ENCODE measurements around the gene EHMT1.

DNA sequence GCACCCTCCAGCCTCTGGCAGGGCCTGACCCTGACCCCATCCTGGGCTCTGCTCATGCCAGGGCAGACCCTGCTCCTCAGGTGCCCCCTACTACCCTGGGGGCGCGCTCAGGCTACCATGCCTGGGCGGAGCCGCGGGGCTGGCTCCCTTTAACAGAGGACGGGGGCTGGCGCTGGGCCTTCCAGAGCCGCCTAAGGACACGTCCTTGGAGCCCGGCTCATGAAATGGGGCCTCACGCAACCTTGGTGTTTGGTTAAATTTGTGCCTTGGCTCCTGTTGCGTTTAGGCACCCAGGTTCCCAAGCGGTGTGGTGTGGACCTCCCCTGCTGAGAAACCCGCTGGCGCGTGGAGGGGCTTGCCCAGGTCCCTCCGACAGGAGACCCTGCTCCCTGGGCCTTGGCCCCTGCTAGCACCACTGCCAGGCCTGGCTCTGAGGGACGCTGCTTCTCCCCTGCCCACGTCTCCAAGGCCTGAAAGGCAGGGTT lies 3.4 kb upstream of the EHMT1 start:
- TF ChIP-seq, protein P1, sequence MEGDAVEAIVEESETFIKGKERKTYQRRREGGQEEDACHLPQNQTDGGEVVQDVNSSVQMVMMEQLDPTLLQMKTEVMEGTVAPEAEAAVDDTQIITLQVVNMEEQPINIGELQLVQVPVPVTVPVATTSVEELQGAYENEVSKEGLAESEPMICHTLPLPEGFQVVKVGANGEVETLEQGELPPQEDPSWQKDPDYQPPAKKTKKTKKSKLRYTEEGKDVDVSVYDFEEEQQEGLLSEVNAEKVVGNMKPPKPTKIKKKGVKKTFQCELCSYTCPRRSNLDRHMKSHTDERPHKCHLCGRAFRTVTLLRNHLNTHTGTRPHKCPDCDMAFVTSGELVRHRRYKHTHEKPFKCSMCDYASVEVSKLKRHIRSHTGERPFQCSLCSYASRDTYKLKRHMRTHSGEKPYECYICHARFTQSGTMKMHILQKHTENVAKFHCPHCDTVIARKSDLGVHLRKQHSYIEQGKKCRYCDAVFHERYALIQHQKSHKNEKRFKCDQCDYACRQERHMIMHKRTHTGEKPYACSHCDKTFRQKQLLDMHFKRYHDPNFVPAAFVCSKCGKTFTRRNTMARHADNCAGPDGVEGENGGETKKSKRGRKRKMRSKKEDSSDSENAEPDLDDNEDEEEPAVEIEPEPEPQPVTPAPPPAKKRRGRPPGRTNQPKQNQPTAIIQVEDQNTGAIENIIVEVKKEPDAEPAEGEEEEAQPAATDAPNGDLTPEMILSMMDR (IDR thresholded peaks at IDR 0.05; ENCODE audit: low read length) = no peak
- no peak for TF ChIP-seq EZH2 (IDR thresholded peaks at IDR 0.05; ENCODE audit: borderline replicate concordance, low read length)

Data from OCI-LY1 (cell line).